COR-L47 (cell line): ENCODE measurements around the gene EBF3.

ENCODE experiments used
- DNase-seq: peaks from one replicate; lab custom pipeline; 2025; lab: John Stamatoyannopoulos, UW

The EBF3 gene

DNA sequence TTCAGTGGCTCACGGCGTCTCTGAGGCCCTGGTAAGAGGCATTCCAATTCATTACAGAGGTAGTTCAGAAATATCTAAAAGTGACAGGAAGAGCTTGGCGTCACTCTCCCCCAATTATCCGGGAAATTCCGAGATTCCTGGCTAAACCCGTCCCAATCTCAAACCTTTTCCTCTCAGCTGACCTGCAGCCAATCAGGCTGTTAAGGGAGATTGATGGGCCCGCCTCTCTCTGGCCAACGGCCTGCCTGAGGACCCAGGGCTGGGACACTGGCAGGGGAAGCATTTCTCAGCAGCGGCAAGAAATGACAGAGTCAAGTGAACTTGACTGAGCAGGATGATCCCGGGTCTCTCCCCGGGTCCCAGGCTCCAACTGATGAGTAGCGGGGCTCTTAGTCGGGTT lies 72.3 kb downstream of the EBF3 start:
- DNase-seq = no peak

DNA sequence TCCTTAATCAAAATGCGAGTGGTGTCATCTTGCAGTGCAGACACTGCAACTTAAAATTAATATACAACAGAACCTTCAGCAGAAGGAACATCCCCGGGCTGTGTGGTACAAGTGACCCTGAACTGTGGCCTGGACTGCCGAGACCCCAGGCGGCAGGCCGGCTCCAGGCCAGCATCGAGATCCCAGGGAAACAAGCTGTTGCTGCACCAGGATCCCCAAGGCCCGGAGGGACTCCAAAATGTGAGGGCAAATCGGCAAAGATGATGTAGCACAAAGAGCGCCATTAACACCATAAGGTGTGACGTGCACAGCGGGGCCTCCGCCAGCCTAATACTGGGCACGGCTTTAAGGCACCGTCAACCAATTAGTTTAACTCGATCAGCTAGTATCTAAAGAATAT lies 73.9 kb downstream of the EBF3 start:
- DNase-seq = no peak

DNA sequence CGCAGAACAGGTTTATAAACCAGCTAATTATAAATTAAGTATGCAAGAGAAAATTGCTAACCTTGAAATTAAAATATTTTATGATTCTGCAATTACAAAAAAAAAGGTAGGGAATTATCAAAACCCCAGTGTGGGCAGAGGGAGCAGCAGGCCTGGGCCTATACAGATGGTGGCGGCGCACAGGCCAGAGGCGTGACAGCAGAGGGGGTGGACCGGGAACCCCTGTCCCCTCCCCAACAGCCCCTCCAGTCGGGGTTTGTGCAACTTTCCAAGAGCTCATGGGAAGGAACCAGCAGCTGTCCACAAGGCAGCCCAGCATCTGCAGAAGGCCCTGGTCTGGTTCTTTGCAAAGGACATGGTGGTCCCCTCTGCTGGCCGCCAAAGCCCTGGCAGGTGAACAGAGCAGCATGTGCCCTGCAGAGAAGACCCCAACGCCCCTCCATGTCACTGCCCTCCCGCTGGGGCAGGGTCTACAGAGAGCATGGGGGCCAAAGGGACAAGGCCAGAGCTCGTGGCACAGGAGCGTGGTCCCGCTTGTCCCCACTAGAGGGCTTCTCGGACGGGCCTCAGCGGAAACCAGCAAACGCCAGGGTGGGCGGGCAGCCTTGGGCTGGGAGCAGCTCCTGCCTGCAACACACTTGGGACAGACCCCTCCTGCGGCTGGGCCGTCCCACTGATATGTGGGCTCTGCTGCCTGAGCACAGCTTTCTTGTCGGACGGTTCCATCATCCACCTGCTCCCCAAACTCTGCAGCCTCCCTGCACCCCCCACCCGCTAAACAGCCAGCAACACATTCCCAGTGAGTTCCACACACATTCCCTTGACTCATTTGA lies 75.1 kb downstream of the EBF3 start:
- no peak for DNase-seq

DNA sequence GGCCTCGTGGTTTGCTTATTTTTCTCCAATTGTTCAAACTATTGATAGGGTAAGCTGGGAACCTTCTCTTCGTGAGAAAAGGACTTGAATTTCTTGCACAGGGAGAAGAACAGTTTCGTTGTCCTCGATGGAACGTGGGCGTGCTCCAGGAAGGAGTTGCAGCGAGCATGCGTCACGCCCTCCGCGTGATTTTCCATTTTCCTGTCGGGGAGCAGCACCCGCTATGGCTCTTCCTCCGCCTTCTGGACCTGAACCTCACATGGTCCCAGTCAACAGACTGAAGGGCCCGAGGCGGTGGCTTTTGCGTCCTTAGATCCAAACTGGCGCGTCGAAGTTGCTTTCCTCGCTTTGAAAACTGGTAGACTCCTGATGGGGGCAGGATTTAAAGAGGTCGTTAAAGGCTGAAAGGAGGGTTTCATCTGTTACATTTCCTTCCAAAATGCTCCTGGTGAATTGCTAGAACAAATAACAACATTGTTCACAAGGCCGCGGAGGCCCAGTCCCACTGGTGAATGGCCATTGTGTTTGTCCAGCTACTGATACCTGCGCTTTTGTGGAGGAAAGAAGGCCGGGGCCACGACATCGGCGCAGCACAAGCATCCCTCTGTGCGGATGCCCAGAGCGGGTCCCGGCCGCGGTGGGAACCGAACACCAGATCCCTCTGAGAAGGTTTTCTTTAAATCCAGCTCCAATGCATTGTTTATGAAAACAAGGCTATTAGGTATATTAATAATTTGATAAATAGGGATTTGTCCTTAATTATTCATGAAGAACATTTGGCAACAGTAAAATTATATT lies 75.9 kb downstream of the EBF3 start:
- no peak for DNase-seq

DNA sequence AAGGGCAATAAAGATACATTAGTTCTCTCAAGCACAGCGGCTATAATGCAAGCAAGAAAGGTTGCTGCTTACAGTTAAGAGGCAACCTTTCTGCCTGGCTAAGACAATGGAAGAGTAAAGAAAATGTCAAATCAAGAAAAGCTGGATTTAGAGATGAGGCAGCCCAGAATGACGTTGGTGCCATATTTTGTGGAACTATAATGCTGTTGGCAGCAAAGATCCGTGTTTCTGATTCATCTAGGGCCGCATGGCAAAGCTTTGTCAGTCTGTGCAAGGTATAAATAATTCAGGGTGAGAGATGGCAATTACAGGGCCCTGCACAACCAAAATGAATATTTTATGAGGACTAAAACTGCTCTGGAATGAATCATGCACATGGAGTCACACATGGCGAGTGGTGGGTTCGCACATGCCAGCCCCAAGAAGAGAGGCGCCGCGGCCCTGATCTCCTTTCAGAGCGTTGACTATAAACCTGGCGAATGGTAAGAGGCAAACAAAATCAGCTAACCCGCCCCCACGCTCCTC lies 76.6 kb downstream of the EBF3 start:
- no peak for DNase-seq

DNA sequence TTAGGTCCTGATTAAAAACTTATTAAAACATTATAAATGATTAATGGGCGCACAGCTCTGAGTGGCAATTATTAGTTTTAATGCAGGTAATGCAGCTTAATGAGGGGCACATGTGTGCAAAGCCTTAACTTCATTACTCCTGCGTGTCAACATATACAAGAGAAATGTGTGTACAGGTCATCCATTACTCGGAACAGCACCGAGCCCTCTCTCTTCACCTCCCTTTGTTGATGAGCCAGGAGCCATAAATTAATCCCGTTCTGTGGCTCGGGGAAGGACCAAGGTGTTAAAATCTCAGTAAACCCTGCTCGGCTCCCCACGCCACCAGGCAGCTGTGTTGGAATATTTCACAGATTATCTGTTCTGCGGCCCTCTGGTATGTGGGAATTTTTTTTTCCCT lies 77.8 kb downstream of the EBF3 start:
- no peak for DNase-seq

DNA sequence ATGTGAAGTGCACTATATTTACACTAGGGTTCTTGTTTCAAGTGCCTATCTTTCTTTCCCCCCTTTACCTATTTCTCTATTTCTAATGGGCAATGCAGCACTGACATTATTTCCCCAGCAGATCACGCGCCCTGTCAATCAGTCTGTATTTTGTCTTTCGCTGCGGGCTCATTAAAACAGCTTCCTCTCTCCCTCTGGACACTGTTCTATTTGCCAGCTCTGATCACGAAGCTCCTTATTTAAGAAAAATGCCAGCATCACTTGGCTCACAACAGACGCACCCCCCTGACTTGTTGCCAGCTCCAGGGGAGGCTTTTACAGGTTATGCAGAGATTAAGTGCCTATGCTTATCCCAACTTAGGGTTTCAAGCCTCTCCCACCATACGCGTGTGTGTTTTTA lies 78.5 kb downstream of the EBF3 start:
- no peak for DNase-seq

DNA sequence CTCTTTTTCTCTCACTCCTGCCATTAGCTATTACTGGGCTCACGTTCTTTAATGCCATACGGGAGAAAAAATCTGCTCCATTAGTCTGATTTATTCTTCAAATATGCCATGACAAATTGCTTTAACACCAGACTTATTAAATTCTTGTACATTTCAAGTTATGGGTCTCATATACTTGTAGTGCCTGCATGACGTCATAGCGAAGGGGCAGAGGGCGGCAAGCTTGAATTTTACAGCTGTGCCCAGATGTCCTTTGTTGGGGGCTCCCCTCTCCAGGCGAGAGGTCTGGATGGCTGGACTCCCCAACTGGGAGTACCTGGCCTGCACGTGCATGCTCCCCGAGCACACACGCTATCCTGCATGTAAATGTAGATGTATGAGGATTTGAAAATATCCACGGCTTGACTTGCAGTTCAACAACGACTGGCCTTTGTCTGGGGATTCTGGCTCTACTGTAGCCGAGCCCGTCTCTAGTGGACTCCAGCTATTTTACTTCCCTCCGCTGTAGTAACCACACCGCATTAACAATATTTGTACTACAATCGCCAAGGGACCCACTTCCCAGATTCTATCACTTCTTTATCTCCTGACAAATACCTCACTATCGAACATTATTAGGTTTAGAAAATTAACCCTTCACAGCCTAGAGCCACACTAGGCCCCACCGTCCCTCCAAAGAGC lies 79.5 kb downstream of the EBF3 start:
- no peak for DNase-seq

DNA sequence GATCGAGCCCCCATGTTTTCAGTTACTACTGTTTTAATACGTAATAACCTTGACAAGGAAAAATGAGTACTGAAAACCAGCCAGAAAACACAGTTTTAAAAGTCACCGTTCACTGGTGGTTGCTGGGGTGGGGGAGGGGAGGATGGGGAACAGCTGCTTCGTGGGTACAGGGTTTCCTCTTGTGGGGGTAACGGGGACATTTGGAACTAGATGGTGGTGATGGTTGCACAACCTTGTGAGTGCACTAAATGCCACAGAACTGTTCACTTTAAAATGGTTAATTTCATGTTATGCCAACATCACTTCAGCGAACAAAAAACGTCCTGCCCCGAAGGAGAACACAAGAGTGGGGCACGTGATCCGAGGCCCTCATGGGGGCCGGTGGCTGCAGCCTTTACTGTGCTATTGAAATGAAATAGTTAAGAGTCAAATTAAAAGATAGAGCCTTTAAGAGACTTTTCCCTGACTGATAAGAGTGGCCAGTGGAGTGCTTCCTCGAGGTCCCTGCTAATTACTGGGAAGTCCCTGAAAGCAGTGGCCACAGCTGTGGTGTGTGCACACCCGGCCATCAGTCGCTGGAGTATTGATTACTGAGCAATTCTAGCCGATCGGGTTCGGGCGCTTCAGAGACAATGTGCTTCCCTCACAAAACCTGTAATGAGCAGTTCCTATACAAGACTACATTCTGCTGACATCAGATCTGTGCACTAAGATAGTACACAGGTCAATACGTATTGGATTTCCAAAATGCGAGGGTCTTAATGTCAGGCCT lies 80.3 kb downstream of the EBF3 start:
- no peak for DNase-seq

DNA sequence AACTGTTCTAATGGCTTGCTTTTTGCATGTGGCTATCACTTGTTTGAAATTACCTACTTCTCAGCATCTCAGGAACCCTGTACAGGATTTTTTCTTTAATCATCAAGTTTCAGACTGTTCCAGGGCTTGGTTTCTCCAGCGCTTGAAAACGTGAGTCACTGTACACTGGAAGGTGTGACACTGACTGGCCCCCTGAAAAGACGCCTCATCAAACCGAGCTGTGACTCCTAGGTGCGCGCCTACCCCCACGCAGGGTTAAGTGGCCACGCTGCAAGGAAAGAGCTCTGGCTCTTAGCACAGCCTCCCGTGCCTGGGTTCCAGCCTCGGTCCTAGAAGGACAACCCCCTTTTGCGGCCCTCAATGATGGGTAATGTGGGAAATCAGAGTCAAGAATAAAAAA lies 81.0 kb downstream of the EBF3 start:
- DNase-seq = no peak

DNA sequence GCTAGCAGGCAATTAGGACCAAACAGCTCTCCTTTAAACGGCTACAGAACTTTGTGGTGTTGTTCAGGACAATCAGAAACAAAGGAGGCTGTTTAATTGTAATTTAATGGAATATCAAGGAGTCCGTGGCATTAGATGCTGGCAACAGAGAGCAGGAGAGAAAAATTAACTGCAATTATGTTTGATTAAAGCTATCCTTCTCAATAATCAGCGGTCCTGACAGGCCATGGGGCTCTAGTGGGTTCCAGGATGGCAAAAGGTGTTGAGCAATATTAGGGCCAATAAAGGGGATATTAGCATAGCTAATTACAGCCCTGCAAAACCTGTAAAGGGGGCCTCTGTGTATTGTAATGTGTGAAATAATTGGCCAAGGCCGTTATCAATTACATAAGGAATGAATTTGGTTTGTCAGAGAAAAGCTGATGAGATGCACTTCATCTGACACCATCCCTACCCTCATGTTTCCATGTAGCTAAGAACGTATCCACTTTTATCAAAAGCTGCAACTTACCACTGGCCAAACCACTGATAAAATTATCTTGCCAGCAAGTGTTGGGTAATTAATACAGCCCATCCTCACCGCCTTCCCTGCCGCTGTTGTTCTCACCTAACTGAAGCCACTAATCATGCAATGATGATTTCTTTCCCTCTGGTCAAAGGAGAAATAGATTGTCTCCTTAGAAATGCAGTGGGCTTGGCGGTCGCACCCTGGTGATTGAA lies 81.6 kb downstream of the EBF3 start:
- peak; percentile 48 for DNase-seq

DNA sequence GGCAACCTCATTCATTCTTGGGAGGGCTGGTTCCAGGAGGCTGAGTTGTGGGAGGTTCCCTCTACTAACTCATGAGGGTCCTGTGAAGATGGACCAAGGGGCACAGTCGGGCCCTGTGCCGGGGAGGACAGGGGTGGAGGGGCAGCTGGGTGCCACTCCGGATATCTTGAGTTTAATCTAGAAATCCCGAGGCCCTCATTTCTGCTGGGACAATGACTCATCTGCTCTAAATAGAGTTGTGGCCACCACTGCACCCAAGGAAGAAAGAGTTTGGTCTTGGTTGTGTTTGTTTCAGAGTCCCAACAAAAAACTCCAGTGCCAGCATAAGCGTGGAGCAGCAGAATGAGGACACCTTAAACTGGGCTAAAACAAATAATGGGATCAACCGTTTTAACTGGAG lies 82.4 kb downstream of the EBF3 start:
- DNase-seq = no peak

DNA sequence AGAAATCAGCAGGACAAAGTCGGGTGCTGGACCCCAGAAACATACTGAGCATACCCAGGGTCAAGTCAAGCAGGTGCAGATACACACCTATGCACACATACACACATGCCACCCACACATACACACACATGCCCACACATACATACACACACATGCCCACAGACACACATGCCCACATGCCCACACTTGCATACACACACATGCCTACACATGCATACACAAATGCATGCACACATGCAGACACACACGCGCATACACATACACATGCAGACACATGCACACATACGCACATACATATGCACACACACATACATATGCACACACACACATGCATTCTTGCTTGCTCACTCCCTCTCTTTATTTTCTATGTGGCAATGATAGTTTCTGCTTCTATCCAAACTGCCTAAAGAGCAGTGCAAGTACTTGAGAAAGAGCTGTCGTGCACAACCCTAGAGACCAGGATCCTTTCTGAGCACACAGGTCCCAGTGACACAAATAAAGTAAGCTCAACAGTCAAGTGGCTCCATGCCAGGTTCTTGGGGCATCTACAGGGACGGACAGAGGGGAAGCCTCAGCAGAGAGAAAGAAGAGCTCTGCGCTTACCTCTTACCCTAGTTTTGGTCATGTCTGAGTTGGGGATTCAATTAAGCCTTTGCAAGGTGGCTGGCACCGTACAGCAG lies 83.7 kb downstream of the EBF3 start:
- DNase-seq = no peak

DNA sequence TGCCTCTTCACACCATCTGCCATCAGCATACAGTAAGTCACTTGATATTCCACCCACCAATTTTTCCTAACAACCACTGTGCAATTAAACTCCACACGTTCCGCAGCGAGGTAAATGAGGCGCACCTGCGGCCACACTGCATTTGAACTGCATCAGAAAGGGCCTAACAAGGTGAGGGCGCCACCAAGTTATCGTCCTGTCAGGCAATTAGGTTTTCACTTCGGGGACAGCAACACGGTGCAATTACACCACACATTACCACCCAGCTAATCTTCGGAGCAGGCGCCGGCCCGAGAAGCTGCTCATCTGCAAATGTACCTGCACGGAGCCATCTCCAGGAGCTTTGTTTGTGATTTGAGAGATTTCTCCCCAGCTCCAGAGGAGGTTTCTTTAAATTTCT lies 84.4 kb downstream of the EBF3 start:
- peak; percentile 49 for DNase-seq

DNA sequence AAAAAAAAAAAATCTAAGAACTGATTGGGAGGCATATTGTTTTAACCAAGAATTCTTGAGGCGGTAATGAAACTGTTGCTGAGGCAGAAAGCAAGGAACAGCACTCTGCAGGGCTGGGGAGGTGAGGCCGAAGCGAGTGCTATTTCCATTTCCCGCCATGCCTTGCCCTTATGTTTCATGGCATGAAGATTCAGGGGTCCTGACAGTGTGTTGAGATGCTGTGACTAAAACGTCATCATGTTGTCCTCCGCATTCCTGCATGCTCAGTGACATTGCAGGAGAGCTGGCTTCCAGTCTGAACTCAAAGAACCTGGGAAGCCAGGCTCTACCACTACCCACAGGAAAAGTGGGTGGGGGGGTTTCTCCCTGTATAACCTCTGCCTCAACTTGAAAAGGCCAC lies 85.2 kb downstream of the EBF3 start:
- no peak for DNase-seq

DNA sequence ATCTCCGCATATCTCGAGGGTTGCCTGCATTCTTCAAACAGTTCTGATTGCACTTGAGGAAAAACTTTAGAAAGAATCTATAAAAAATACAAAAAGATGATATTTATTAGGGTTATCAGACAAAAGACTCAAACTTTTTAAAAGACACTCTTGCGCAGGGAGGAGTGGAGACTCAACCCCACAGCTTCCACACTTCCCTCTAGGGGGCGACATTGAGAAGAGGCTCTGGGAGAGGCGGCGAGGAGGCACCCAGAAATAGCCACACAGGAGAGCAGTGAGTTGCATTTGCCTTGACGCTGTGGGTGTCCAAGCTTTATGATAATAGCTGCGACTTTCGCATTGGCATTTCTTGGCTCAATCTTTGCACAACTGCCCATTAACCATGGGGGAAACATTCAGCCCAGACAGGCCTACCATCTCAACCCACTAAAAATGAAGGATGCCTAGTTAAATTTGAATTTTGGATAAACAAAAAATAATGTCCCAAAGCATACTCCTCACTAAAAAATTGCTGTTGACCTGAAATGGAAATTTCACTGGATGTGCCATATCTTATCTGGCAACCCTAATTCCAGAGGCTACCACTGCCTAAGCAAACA lies 86.2 kb downstream of the EBF3 start:
- no peak for DNase-seq

DNA sequence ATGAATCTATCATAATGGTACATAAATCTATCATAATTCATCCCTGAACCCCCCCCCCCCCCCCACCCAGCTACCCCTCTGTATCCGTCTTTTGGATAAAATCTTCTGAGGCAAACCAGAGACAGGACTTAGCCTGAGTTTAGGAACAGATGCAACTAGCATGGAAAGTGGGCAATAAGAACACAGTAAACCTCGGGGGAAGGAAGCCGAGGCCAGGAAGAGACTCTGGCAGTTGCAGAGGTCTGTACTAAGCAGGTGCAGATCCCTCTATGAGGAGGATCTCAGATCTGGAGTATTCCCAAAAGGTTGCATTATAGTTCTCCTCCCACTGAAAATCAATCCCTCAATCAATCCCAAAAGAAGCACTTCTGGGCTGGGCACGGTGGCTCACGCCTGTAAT lies 87.2 kb downstream of the EBF3 start:
- DNase-seq = no peak

DNA sequence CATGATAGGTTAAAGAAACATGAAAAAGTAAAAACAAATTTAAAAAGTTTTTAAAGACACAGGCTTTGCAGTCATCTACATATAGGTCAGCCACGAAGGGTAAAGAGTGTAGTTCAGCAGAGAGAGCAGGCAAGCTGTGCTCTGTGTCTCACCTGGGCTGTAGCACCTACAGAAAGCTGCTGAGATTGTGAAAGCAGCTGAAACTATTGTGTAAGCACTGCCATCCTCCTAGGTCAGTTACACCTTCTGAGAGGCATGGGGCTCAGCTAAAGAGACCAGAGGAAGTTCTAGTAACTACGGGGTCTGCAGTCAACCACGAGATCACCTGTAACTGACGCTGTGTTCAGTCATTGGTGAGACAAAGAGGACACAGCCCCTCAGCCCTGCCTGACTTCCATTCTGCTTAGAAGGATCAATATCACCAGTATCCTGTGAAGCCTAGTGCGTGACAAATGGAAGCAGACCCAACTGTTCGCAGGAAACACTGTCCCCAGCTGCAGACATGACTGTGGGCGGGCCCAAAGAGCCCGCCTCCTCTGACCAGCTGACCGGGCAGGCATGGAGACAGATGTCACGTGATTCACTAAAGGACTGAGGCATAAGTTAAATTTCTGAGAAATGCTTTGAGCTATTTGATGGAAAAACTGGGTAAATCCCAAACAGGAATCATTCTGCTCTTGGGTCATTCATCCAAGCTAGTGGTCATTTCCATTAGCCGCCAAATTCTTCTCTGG lies 87.9 kb downstream of the EBF3 start:
- no peak for DNase-seq

DNA sequence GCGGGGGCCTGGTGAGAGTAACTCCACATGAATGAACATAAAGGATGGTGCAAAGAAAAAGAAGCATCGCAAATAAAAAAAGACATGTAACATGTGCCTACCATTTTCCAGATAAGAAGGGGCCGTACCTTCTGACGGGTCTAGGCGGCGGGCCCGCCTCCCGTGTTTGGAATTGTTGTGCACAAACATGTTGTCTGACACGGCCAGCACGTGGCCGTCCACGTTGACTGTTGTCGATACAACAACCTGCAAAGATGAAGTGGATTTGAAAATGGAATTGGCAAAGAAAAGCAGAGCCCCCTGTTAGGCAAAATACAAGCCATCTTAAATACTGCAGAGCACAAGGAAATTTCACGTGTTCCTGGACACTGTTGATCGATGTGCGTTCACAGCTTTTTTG lies 90.7 kb downstream of the EBF3 start:
- DNase-seq = no peak

DNA sequence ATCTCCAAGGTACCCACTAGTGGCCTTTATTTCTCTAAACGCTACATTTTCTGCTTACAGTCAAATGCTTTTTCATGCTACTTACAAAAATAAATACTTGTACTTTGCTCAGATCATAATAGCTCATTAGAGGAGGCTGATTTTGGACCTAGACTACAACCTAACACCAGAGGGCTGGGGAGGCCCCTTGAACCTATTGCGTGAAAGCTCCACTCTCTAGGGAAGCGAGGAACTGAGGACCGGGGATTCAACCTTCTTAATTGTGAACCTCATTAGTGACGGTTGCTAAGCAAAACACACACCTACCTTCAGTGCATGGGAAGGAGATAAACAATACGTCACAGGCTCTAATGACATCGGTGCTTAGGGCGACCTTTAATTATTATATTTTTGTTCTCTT lies 92.1 kb downstream of the EBF3 start:
- no peak for DNase-seq
